NCI-H1105 treated with DMSO at 0.1 percent for 48 hours (cell line): ENCODE data around the gene DCAF6.
"Not testable (repeated sequence)": the region's sequence is repeated elsewhere in the genome, so short reads cannot be mapped to it uniquely, and the experiment has no call there.

ENCODE experiments used
- DNase-seq: peaks from one replicate; lab custom pipeline; 2025; lab: John Stamatoyannopoulos, UW

The DCAF6 gene

DNA sequence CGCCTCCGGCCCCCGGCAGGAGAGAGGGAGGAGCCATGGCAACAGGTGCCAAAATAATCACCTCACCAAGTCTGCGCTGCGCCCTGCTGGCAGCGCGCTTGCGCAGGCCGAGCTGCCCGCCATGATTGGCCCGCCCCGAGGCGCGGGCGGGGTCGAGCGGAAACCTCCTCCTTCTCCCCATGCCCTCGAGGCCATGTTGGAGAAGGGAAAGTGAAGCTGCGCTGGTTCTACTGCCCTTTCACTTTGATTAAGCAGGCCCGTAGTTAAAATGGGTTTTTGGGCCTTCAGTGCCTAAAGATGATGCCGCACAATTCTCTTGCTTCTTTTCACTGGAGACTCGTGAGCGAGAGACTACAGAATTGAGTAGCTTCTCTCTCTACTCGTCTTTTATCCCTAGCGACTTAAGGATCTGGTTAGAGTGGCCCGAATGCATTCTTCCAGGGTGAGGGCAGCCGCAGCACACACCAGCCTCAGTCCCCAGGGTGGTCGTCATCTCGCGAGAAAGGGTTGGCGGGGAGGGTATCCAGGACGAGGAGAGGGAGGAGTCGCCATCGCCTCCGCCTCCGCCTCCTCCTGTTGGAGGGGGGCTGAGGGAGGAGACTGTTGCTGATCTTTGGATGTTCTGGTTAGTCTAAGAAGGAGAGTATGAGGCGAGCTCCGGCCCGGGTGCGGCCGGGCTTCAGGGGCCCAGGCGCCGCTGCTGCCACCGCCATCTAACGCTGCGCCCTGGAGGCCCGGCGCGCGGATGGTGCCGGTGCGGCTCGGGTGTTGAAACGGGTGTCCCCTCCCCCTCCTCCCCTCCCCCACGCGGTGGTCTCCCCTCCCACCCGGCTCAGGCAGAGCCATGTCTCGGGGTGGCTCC lies at the start of gene DCAF6:
DCAF6 (plus strand) TSS at position 616 of the 862 bp plus-strand sequence; CDS start at position 845, 229 bp downstream.
- DNase-seq, result peak; percentile 99

DNA sequence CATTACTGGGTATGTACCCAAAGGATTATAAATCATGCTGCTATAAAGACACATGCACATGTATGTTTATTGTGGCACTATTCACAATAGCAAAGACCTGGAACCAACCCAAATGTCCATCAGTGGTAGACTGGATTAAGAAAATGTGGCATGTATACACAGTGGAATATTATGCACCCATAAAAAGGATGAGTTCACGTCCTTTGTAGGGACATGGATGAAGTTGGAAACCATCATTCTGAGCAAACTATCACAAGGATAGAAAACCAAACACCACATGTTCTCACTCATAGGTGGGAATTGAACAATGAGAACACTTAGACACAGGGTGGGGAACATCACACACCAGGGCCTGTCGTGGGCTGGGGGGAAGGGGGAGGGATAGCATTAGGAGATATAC lies 49.3 kb upstream of the DCAF6 start:
- DNase-seq, result not testable (repeated sequence)

DNA sequence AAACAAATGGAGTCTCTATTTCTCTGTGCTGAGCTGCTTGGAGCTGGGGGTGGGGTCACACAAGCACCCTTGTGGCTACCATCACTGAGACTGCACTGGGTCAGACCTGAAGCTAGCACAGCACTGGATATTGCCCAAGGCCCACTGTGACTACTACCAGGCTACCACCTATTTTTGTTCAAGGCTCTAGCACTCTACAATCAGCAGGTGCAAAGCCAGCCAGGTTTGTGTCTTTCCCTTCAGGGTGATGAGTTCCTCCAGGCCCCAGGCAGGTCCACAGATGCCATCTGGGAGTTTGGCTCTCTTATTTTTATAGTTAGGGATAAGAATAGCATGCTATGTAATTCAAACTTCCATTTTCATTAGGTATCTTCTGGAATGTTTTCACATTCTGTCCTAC lies 46.1 kb upstream of the DCAF6 start:
- no peak for DNase-seq

- DNase-seq, result no peak
These were observed 42.7 kb upstream of the DCAF6 start for GRCh38 chr1:167893798-167894197.

GRCh38 chr1:167898578-167899222 lies 37.8 kb upstream of the DCAF6 start:
- DNase-seq, result no peak

- DNase-seq, result no peak
These were observed 37.2 kb upstream of the DCAF6 start for GRCh38 chr1:167899253-167899681.

- DNase-seq, result no peak
These were observed 35.6 kb upstream of the DCAF6 start for GRCh38 chr1:167900907-167901306.

- no peak for DNase-seq
These were observed 31.8 kb upstream of the DCAF6 start for GRCh38 chr1:167904652-167905130.

- no peak for DNase-seq
These were observed 31.3 kb upstream of the DCAF6 start for GRCh38 chr1:167905182-167905581.

- no peak for DNase-seq
These were observed 30.8 kb upstream of the DCAF6 start for GRCh38 chr1:167905671-167906070.

DNA sequence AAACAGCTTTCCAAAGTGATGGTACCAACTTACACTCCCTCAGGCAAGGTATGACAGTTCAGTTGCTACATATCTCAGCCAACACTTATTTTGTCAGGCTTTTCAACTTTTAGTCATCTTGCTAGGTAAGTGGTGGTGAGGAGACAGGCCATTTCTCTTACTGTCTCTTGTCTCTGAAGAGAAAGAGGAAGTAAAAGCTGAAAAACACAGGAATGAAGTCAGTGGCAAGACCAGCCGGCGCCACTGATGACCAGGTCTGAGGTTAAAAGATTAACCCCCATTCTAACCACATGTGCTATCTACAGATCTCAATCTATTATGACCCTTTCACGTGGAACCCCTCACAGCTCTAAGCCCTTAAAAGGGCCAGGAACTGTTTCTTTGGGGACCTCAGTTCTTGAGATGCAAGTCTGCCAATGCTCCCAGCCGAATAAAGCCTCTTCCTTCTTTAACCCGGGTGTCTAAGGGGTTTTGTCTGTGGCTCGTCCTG lies 26.7 kb upstream of the DCAF6 start:
- no peak for DNase-seq

- DNase-seq, result no peak
These were observed 26.0 kb upstream of the DCAF6 start for GRCh38 chr1:167910530-167910929.

GRCh38 chr1:167911413-167911812 lies 25.1 kb upstream of the DCAF6 start:
- no peak for DNase-seq

GRCh38 chr1:167912294-167912693 lies 24.2 kb upstream of the DCAF6 start:
- DNase-seq, result no peak

- DNase-seq, result no peak
These were observed 22.5 kb upstream of the DCAF6 start, which contains the start of gene ADCY10 for GRCh38 chr1:167913895-167914496. TSS of gene ADCY10 (minus strand) at chr1:167914134. CDS start at chr1:167905140, 8,994 bp downstream.

GRCh38 chr1:167915569-167915968 lies 20.9 kb upstream of the DCAF6 start:
- DNase-seq, result no peak

GRCh38 chr1:167916766-167917511 lies 19.5 kb upstream of the DCAF6 start:
- no peak for DNase-seq

DNA sequence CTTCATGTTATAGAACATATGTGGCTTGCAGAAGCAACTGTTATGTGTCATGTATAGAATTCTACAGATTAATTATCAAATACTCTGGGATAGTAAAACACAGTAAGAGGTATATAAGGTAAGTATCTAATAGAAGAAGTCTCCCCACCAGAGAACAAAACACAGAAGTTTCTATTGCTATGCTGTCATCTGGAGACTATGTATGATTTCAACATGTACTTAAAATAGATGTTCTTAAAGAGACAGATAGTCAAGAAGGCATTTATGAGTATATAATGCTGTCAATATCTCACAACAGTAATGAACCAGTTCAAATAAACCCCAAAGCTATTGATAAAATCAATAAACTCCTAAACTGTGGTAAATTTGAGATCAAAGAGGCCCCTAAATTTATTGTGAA lies 14.5 kb upstream of the DCAF6 start:
- no peak for DNase-seq

- no peak for DNase-seq
These were observed 13.8 kb upstream of the DCAF6 start for GRCh38 chr1:167922611-167923074.

- DNase-seq, result no peak
These were observed 13.0 kb upstream of the DCAF6 start for GRCh38 chr1:167923324-167924056.

GRCh38 chr1:167924102-167924501 lies 12.4 kb upstream of the DCAF6 start:
- no peak for DNase-seq
